ENCODE data around the gene ZDHHC13.

GRCh38 chr11:19089421-19089820 lies 27.5 kb upstream of the ZDHHC13 start:
- TF ChIP-seq ATF3 (IDR thresholded peaks at IDR 0.05; ENCODE audit: insufficient read depth, low read depth, low read length), result no peak
- no peak for TF ChIP-seq TCF12 (IDR thresholded peaks at IDR 0.05; ENCODE audit: low read depth, low read length)
- no peak for TF ChIP-seq SP2 (IDR thresholded peaks at IDR 0.05; ENCODE audit: low read length)
- no peak for TF ChIP-seq USF2 (IDR thresholded peaks at IDR 0.05; ENCODE audit: low read length)
- TF ChIP-seq JUN (IDR thresholded peaks at IDR 0.05; ENCODE audit: low read depth, low read length), result no peak
- no peak for TF ChIP-seq NANOG (IDR thresholded peaks at IDR 0.05; ENCODE audit: insufficient read depth, low read depth, low read length, poor library complexity, severe bottlenecking)
- no peak for TF ChIP-seq JUND (IDR thresholded peaks at IDR 0.05; ENCODE audit: low read length)
- no peak for TF ChIP-seq CREB1 (IDR thresholded peaks at IDR 0.05)
